Smooth muscle cell (in vitro differentiated cells): Measurements from ENCODE around the gene CNTRL. TPM values are rescaled to one million over a fixed set of nuclear protein-coding genes. Genes with fewer than 3 reads are reported as not detected.
"Not testable (repeated sequence)": the region's sequence is repeated elsewhere in the genome, so short reads cannot be mapped to it uniquely, and the experiment has no call there.

ENCODE experiments used
- DNase-seq: peaks from one replicate; lab custom pipeline; 2025; ENCODE audit not compliant: unreplicated experiment; lab: John Stamatoyannopoulos, UW
- H2AFZ ChIP-seq: fragments of 200-600 bp; sonication (generic); 2 replicates; pipeline ENCODE4 v1.6.0; 2016; ENCODE audit warnings: antibody characterized with exemption, low read depth, mild to moderate bottlenecking
- H3F3A ChIP-seq: fragments of 200-600 bp; sonication (generic); 2 replicates; pipeline ENCODE4 v1.6.0; 2017; ENCODE audit warnings: antibody characterized with exemption, low read depth
- H3K27ac ChIP-seq: fragments of 200-600 bp; sonication (generic); 2 replicates; pipeline ENCODE4 v1.5.1; 2016; ENCODE audit warnings: low read depth, mild to moderate bottlenecking
- H3K27me3 ChIP-seq: fragments of 200-600 bp; sonication (generic); 2 replicates; pipeline ENCODE4 v1.6.1; 2016; ENCODE audit warnings: low read depth, mild to moderate bottlenecking
- H3K36me3 ChIP-seq: fragments of 200-600 bp; sonication (generic); 2 replicates; pipeline ENCODE4 v1.5.1; 2016; ENCODE audit warnings: low read depth
- H3K4me1 ChIP-seq: fragments of 200-600 bp; sonication (generic); 2 replicates; pipeline ENCODE4 v1.5.1; 2016; ENCODE audit warnings: low read depth
- H3K4me2 ChIP-seq: fragments of 200-600 bp; sonication (generic); 2 replicates; pipeline ENCODE4 v1.6.0; 2016; ENCODE audit warnings: mild to moderate bottlenecking
- H3K4me3 ChIP-seq: fragments of 200-600 bp; sonication (generic); 2 replicates; pipeline ENCODE4 v1.5.1; 2016; ENCODE audit warnings: mild to moderate bottlenecking
- H3K79me2 ChIP-seq: fragments of 200-600 bp; sonication (generic); 2 replicates; pipeline ENCODE4 v1.6.0; 2016; ENCODE audit warnings: low read depth, mild to moderate bottlenecking
- H3K9ac ChIP-seq: fragments of 200-600 bp; sonication (generic); 2 replicates; pipeline ENCODE4 v1.6.0; 2016; ENCODE audit warnings: low read depth
- H3K9me3 ChIP-seq: fragments of 200-600 bp; sonication (generic); replicated peaks from 2 replicates; pipeline ENCODE4 v1.5.1; 2016; ENCODE audit warnings: low read depth
- H4K20me1 ChIP-seq: fragments of 200-600 bp; sonication (generic); 2 replicates; pipeline ENCODE4 v1.6.0; 2016; ENCODE audit warnings: low read depth
- CTCF ChIP-seq: fragments of 200-600 bp; sonication (generic); IDR thresholded peaks from 2 replicates; pipeline ENCODE4 v1.5.1; 2017; ENCODE audit warnings: borderline replicate concordance, mild to moderate bottlenecking, antibody characterized with exemption; ENCODE audit not compliant: insufficient read depth, poor library complexity, severe bottlenecking
- WGBS: methylation state at CpG from one replicate; pipeline ENCODE4 v1.1.7; 2016; ENCODE audit warnings: low lambda C conversion rate; 5-methylcytosine and 5-hydroxymethylcytosine counted together
- polyA plus RNA-seq: library from polyadenylated mRNA; unstranded; fragments of >200 nt; fragmentation: Nextera tagmentation; extraction: Ambion mirVana; gene quantifications from 2 replicates; pipeline ENCODE4 v1.2.1, GENCODE V29; 2016
- total RNA-seq: library from RNA; depleted of rRNA; stranded (reverse); fragments of >200 nt; gene quantifications from 2 replicates; pipeline ENCODE4 v1.2.3, GENCODE V29; 2014

Gene CNTRL
- total and polyA plus RNA-seq, 2 experiments from 2014 or later: 3.6 to 9.1 TPM

DNA sequence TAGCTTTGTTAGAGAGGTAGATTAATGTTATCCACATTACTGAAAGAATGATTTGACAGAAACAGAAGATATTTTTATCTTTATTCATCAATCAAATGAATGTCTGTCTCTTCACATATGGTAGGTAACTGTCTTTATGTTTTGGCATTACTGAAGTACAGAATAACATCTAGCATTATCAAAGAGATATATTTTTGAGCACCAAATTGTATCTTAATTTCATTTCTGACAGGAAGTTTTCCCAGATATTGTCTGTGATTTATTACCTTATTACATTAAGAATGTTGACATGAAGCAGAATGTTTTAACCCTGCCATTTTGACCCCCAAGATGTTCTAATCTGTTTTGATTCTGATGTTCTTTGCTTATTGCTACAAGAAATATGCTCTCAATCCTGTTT, 20.3 kb downstream of the CNTRL start:
- H3K36me3 ChIP-seq: no peaks in the 10 kb centered on the region
- H3K9ac ChIP-seq: no peak overlapping the region
- H3K27me3 ChIP-seq: no peaks in the 10 kb centered on the region
- H3K4me3 ChIP-seq: no peak overlapping the region
- no peaks in the 10 kb centered on the region for H3K9me3 ChIP-seq
- H3F3A ChIP-seq: no peaks in the 10 kb centered on the region
- H4K20me1 ChIP-seq: no peaks in the 10 kb centered on the region
- no peaks in the 10 kb centered on the region for H3K79me2 ChIP-seq
- no peak overlapping the region for H3K27ac ChIP-seq
- no peak overlapping the region for H3K4me2 ChIP-seq
- no peak for TF ChIP-seq CTCF
- no peak for DNase-seq
- no peak overlapping the region for H2AFZ ChIP-seq
- no peaks in the 10 kb centered on the region for H3K4me1 ChIP-seq

- H3K27ac ChIP-seq: no peak overlapping the region
- no peak overlapping the region for H2AFZ ChIP-seq
- H3K27me3 ChIP-seq: no peaks in the 10 kb centered on the region
- no peak overlapping the region for H3K4me2 ChIP-seq
- no peaks in the 10 kb centered on the region for H3K36me3 ChIP-seq
- no peak overlapping the region for H3K4me3 ChIP-seq
- H3F3A ChIP-seq: no peaks in the 10 kb centered on the region
- no peaks in the 10 kb centered on the region for H3K4me1 ChIP-seq
- H3K9ac ChIP-seq: no peak overlapping the region
- no peaks in the 10 kb centered on the region for H3K9me3 ChIP-seq
- H4K20me1 ChIP-seq: no peaks in the 10 kb centered on the region
- WGBS: 88% methylated on average over 5 of the region's 5 CpGs
- no peaks in the 10 kb centered on the region for H3K79me2 ChIP-seq
- no peak for DNase-seq
- TF ChIP-seq CTCF: no peak
These were observed 23.9 kb downstream of the CNTRL start for GRCh38 chr9:121098567-121099198.

GRCh38 chr9:121104054-121104453, 29.3 kb downstream of the CNTRL start:
- H3K4me1 ChIP-seq, DNase-seq, H3K27ac ChIP-seq, H3K9me3 ChIP-seq, H3F3A ChIP-seq, H4K20me1 ChIP-seq, H2AFZ ChIP-seq, H3K9ac ChIP-seq, H3K27me3 ChIP-seq, H3K4me2 ChIP-seq, H3K4me3 ChIP-seq, H3K79me2 ChIP-seq, H3K36me3 ChIP-seq: not testable (repeated sequence)
- WGBS: 99% methylated on average over 5 of the region's 5 CpGs

GRCh38 chr9:121105531-121105930, 30.8 kb downstream of the CNTRL start:
- Histone ChIP-seq H3K27ac (no peak overlapping the region), H4K20me1 (no peaks in the 10 kb centered on the region), H3K4me1 (no peaks in the 10 kb centered on the region), H3F3A (no peaks in the 10 kb centered on the region), H3K36me3 (no peaks in the 10 kb centered on the region), H3K4me2 (no peak overlapping the region), H3K27me3 (no peaks in the 10 kb centered on the region), H3K9me3 (no peaks in the 10 kb centered on the region), H3K4me3 (no peak overlapping the region), H3K9ac (no peak overlapping the region), H3K79me2 (no peaks in the 10 kb centered on the region), H2AFZ (no peak overlapping the region)
- no peak for TF ChIP-seq CTCF
- WGBS: 89% methylated on average over 2 of the region's 2 CpGs
- no peak for DNase-seq
